ENCODE measurements around the gene XPC.

XPC gene

GRCh38 chr3:14128724-14129123 is 49.7 kb downstream of the XPC start:
- in situ Hi-C loops (cut with HindIII; ENCODE audit: low sequenced_read_pairs) = no loop called here
- no peak for DNase-seq (ENCODE audit: low read depth, low spot score)
- H3K4me3 ChIP-seq (ENCODE audit: low read depth, low read length) = no peak overlapping the region
- TF ChIP-seq CTCF (IDR thresholded peaks at IDR 0.05; ENCODE audit: low read depth, low read length) = no peak

DNA sequence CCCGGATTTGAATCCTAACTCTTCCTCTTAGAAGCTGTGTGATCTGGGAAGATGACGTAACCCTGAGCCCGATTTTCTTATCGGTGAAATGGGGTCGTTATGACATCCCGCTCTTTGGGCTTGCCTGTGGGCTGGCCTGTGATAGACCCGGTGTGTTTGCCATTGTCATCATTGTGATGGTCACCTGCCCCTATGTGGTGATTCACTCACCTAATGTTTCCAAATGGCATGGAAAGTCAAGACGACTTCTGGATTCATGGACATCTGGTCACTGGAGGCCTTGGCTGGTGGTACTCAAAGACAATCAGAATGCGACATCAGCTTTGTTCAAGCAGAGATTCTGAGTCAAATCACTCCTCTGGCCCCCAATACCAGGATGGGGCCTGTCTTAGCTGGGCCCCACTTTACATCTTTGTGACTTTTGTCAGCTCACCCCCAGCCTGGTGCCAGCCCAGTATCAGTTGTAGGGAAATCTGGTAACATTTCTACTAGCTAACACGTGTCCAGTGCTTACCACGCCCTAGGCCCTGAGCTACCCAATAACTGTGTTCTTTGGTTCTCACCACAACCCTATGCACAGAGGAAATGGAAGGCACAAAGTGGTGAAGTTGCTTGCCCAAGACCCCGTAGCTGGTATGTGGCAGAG is 50.8 kb downstream of the XPC start:
- in situ Hi-C loops (cut with HindIII; ENCODE audit: low sequenced_read_pairs) = no loop called here
- no peak for DNase-seq (ENCODE audit: low read depth, low spot score)
- no peak overlapping the region for H3K4me3 ChIP-seq (ENCODE audit: low read depth, low read length)
- no peak for TF ChIP-seq CTCF (IDR thresholded peaks at IDR 0.05; ENCODE audit: low read depth, low read length)

GRCh38 chr3:14126887-14127505 is 51.4 kb downstream of the XPC start:
- no peak for TF ChIP-seq CTCF (IDR thresholded peaks at IDR 0.05; ENCODE audit: low read depth, low read length)
- H3K4me3 ChIP-seq (ENCODE audit: low read depth, low read length) = no peak overlapping the region
- no peak for DNase-seq (ENCODE audit: low read depth, low spot score)
- in situ Hi-C loops (cut with HindIII; ENCODE audit: low sequenced_read_pairs) = no loop called here

- in situ Hi-C loops (cut with HindIII; ENCODE audit: low sequenced_read_pairs) = no loop called here
- no peak for DNase-seq (ENCODE audit: low read depth, low spot score)
- no peak for TF ChIP-seq CTCF (IDR thresholded peaks at IDR 0.05; ENCODE audit: low read depth, low read length)
- peak overlapping the region; percentile 99 for H3K4me3 ChIP-seq (ENCODE audit: low read depth, low read length)
Observed at GRCh38 chr3:14126017-14126886, 52.1 kb downstream of the XPC start.

- peak; percentile 21 for TF ChIP-seq CTCF (IDR thresholded peaks at IDR 0.05; ENCODE audit: low read depth, low read length)
- H3K4me3 ChIP-seq (ENCODE audit: low read depth, low read length) = peak overlapping the region; percentile 99
- in situ Hi-C loops (cut with HindIII; ENCODE audit: low sequenced_read_pairs) = no loop called here
- DNase-seq (ENCODE audit: low read depth, low spot score) = peak; percentile 96
Observed at GRCh38 chr3:14125193-14126016, 53.0 kb downstream of the XPC start.

- H3K4me3 ChIP-seq (ENCODE audit: low read depth, low read length) = peak within 1 kb of the TSS; percentile 99
- DNase-seq (ENCODE audit: low read depth, low spot score) = peak; percentile 99
- in situ Hi-C loops (cut with HindIII; ENCODE audit: low sequenced_read_pairs) = no loop called here
- no peak for TF ChIP-seq CTCF (IDR thresholded peaks at IDR 0.05; ENCODE audit: low read depth, low read length)
Observed at GRCh38 chr3:14124615-14125192, 53.7 kb downstream of the XPC start, which contains the start of the genes CHCHD4 and TMEM43. CHCHD4 (minus strand) TSS chr3:14124870; CDS start chr3:14124676, 194 bp downstream. TMEM43 (plus strand) TSS chr3:14125052; CDS start chr3:14125194, 142 bp downstream.
